NCI-H1048 (cell line): Measurements from ENCODE around the gene MME.
A peak's percentile ranks its signal among the peaks of the same experiment; 100 is the strongest.
"Not testable (repeated sequence)": the region's sequence is repeated elsewhere in the genome, so short reads cannot be mapped to it uniquely, and the experiment has no call there.

ENCODE experiments used
- DNase-seq: peaks from one replicate; lab custom pipeline; 2025; lab: John Stamatoyannopoulos, UW

The MME gene

DNA sequence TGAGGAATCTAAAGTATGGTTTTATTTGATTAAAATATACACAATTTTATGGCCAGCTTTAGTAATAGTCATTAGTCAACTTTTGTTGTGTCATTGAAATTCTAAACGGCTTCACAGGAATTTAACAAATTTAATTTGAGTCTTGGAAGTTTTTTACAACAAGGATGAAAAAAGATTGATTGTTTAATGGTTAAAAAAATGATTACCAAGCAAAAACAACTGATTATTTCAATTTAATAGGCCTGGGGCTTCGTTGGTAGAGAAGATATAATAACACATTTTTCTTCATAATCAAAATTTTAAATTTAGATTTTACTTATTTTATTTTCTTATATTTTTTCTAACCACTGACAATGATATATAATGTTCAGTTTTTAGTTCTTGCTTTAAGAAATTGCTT is 4.4 kb downstream of the MME start:
- DNase-seq, result no peak

DNA sequence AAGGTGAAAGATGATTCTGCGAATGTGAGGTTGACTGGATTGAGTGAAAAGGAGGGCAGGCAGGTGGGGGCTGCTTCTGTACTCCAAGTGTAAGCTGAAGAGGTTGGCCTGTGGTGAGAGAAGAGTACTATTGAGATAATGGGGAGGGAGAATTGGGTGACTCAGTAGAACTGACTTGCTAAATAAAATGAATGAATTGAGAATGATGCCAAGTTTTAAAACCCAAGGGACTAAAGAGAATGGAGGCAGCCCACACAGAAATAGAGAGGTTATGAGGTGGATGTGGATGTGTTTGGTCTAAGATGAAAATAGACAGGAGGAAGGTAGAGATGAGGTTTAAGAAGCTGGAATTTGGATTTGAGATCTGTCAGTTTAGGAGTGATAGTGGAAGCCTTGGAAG is 5.9 kb downstream of the MME start:
- DNase-seq, result no peak

GRCh38 chr3:155088706-155089345 is 8.7 kb downstream of the MME start:
- DNase-seq, result no peak

DNA sequence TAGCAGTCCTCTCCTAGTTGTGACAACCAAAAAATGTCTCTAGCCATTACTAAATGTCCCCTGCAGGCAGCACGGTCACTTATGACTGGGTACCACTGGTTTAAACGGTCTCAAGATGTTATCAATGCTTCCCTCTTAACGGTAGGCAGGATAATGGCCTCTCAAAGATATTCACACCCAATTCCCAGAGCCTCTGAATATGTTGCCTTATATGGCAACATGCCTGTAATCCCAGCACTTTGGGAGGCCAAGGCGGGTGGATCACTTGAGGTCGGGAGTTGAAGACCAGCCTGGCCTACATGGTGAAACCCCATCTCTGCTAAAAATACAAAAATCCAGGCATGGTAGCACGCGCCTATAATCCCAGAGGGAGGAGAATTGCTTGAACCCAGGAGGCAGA is 9.4 kb downstream of the MME start:
- DNase-seq, result no peak

DNA sequence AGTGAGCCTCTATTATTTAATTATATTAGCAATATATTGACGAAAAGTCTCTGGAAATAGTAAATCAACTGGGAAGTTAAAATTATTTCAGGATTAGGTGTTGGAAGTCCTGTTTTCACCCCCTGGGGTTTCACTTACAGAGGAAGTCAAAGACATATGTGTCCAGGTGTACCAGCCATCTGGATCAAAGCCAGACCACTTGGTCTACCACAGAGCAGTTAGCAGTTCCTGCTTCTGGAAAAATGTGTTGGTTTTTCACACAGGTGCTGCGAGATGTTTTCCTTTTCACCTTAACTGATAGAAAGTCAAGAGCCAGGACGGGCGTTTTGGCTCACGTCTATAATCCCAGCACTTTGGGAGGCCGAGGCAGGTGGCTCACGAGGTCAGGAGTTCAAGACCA is 13.1 kb downstream of the MME start:
- no peak for DNase-seq

DNA sequence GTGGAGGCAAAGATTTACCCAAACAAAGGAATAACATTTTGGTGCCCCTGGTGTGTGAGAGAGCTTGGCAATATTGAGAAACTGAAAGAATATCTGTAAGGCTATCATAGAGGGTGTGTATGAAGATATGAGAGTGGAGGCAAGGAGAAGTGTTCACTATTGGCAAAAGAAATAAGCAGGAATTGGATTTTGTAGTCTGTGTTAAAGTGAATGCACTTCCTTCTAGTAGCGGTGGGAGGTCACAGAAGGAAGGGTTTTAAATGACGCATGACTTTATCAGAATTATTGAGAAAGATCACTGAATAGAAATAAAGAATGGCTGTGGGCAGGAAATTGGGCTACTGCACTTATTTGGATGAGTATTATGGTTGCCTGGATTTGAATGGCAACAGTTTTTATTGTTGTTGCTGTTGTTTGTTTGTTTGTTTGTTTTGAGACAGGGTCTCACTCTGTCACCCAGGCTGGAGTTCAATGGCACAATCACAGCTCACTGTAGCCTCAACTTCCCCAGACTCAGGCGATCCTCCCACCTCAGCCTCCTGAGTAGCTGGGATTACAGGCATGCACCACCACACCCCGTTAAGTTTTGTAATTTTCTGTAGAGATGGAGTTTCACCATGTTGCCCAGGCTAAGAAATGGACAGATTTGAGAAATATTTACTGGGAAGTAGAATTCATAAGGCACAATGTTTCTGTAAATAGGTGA is 16.3 kb downstream of the MME start:
- no peak for DNase-seq

DNA sequence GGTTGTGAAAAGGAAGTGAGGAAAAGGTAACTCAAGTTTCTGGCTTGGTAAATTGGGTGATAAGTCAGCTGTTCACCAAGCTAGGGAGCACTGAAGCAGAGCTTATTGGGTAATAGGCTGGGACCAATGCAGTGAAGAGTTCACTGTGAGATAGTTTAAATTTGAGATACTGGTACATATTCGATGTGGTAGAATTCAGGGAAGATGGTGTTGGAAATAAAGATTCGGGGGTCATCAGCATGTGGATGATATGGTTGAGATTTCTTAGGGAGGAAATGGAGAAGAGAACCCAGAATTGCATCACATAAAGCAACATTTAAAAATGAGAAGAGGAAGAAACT is 16.9 kb downstream of the MME start:
- no peak for DNase-seq

- no peak for DNase-seq
These were observed 21.3 kb downstream of the MME start for GRCh38 chr3:155101398-155101797.

- DNase-seq, result no peak
These were observed 22.2 kb downstream of the MME start for GRCh38 chr3:155102329-155102728.

DNA sequence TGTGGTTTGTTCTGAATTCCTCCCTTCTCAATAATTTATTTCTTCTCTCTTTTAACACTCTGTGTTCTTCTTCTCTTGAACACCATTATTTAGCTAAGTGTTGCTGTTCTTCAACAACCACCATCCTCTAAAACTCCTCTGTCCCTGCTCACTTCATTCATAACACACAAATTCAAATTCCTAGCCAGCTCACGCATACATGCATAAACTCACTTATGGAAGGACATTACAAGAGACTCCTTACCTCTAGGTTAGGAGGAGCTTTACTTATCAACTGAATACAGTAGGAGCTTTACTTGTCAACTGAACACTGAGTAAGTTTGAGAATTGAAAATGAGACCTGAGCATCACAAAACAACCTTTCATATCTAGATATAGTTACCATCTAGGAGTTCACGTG is 23.6 kb downstream of the MME start:
- no peak for DNase-seq

GRCh38 chr3:155106119-155106518 is 26.0 kb downstream of the MME start:
- no peak for DNase-seq

DNA sequence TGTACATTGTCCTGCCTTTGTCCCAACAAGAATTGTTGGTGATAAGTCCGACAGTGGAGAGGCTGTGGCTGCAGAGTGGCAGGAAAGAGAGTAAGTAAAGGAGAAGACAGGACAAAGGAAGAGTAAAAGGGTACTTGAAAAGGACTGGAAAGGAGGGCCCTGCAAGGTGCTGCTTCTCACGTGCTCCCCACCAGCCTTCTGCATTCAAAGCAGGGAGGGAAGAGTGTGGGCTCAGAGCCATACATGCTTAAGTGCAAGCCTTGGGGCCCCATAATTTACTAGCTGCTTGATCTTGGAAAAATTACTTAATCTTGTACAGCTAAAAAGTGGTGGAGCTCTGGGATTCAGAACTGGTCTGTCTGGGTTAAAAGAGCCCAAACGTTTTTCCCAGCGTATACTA is 29.9 kb downstream of the MME start:
- DNase-seq, result peak; percentile 63

DNA sequence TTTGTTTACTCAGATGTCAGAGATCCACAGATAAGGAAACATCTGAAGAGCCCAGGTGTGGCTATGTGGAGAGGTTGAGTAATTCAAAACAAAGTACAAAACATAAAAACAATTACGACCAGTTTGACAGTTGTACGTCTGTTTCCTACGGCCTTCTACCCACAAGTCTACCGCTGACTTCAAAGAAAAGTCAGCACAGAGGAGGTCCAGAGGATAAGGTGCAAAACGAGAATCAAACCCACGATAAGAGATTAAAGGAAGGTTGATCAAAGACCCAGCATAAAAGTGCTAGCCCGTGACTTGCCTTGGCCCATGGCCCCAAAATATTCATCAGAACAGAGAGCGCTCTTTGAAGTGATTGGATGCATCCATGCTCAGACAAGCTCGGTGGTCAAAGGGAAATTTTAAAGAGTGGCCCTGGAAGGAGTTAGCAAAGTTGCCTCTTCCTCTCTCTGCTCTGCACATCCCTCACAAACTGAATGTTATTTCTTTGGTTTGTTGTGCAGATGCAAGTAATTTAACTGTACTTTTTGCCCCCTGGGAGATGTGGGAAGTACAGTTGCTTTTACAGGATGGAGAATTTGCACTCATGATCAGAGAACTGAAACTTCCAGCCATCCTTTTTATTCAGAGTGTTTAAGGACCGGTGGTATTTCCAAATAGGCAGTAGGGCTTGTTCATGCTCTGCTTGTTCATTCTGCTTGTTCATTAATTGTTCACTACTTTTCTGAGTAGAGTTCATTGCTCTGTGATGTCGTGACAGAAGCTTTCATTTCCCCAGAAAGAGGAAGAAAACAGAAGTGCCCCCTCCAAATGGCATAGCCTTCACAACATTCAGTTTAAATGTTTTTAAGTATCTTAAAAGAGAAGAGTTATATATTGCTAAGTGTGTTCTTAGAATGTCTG is 31.1 kb downstream of the MME start:
- DNase-seq, result no peak

GRCh38 chr3:155111971-155112370 is 31.9 kb downstream of the MME start:
- DNase-seq, result no peak

- DNase-seq, result peak; percentile 14
These were observed 32.7 kb downstream of the MME start for GRCh38 chr3:155112661-155113389.

- DNase-seq, result not testable (repeated sequence)
These were observed 44.6 kb downstream of the MME start for GRCh38 chr3:155124745-155125144.

DNA sequence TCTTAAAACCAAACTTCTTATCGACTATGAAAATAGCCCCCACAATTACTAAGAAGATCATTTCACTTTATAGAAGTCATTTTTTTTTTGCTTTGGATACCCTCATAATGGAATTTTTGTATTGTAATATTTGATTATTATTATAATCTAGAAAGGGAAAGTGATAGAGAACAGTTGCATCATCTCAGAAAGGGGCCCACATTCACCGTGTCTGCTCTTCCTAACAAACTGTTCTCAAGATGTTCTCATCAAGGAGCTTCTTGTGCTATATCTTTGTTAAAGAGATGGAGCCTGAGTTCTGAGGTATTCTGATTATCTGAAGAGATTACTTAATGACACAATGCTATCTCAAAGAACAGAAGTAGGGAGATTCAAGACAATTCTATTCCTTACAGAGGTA is 49.3 kb downstream of the MME start:
- DNase-seq, result no peak

DNA sequence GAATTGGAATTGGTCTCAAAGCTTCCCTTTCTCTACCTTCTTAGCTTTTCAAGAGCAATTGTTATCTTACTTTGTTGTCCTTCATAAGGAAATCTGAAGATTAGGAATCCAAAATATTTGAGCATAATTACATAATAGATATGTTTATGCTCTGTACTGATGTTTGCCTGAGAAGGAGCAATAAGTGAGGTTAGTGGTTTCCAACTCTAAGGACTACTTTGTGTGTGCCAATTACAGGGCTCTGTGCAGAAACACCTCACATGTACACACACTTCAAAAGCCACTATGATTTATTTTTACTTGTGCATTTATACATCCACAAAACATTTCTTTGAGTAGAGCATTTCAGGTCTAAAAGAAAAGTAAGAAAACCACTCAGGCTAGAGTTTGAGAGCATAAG is 49.9 kb downstream of the MME start:
- DNase-seq, result no peak

GRCh38 chr3:155131104-155131503 is 51.0 kb downstream of the MME start:
- no peak for DNase-seq

- DNase-seq, result not testable (repeated sequence)
These were observed 54.2 kb downstream of the MME start for GRCh38 chr3:155134311-155134710.

DNA sequence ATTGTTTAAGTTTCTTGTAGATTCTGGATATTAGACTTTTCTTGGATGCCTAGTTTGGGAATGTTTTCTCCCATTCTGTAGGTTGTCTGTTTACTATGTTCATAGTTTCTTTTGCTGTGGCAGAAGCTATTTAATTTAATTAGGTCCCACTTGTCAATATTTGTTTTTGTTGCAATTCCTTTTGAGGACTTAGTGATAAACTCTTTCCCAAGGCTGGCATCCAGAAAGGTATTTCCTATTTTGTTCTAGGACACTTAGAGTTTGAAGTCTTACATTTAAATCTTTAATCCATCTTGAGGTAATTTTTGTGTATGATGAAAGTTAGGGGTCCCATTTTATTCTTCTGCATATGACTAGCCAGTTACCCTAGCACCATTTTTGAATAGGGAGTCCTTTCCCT is 54.9 kb downstream of the MME start:
- DNase-seq, result no peak

- DNase-seq, result no peak
These were observed 58.6 kb downstream of the MME start for GRCh38 chr3:155138677-155139076.
